Stimulated activated CD8-positive, alpha-beta memory T cell treated with anti-CD3 and anti-CD28 coated beads, Interleukin-15, amount 100 ng/mL, for 4 hours (primary cell): ENCODE measurements around the gene KSR1.

Source experiments
- DNase-seq, 2 donors: peaks; one replicate each; pipeline ENCODE4 v3.0.0-alpha.2; 2020; ENCODE audit warnings: low read depth in 2 of 2

Gene KSR1

DNA sequence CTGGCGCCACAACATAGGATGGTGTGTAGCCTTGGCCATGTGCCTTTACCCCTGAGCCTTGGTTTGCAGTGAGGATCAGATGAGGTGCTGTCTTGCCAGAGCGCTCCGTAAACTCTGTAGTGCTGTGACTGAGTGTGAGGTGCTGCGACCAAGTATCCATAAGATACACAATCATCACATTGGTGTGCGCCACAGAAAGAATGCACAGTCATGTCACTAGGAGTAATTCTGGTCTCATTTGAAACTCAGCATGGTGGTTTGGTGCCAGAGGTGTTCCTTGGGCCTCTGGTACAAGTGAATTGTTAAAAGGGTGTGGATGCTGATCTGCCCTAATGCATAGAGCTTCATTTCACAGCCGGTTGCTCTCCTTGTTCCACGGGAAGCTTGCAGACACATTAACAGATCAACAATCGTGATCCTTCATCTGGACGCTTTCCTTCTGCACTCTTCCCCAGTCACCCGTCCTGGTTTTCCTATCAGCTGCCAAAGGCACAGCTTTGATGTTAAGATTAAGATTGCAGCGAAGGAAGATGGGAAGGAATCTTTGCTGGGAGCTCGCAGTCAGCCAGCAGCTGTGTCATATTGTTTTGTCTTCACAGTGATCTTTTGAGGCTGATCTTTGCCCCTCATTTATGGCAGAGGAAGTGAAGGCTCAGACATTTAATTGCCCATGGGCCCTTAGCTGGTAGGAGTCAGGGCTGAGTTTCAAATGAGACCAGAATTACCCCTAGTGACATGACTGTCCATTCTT is 79.1 kb downstream of the KSR1 start:
- no peak for DNase-seq

- DNase-seq = no peak
Observed at GRCh38 chr17:27535975-27536374, 79.7 kb downstream of the KSR1 start.

DNA sequence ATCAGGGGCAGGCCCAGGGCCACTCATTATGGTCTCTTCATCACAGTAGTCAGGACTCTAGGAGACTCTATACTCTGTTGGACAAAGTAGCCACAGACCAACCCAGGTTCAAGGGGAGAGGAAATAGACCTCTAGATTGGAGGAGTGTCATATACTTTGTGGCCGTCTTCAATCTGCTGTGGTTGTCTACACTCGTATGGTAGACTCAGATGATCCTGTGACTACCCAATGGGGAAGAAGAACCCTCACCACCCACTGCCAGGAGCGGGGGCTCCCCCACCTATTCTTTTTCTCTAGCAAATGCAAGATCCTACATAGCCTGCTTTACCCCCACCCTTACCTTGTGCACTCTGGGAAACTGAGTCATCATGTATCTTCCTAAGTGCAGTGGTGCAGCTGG is 80.5 kb downstream of the KSR1 start:
- DNase-seq = no peak

- no peak for DNase-seq
Observed at GRCh38 chr17:27538156-27538955, 82.1 kb downstream of the KSR1 start.

GRCh38 chr17:27539152-27539551 is 82.9 kb downstream of the KSR1 start:
- DNase-seq = no peak

DNA sequence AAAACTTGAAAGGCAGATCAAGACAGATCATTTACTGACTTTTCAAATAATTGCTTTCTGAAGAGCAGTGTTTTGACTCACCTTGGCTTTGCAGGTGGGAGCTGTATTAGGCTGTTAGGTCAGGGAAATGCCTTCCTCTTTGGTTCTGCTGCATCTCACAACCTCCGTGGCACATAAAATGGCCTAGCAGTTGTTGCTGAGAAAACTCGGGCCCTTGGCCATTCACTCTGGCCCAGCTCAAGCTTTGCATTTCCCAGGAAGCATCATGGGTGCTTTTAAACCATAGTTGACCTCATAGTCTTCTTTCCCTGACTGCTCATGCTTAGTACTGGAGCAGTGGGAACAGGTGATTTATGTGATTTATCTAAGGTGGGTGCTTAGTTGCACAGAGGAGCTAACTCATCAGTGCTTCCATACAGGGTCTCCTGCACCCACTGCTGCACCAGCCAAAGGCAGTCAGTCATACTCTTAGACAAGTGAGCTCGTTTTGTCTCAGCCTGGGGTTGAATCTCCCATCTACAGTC is 83.6 kb downstream of the KSR1 start:
- no peak for DNase-seq

- DNase-seq = no peak
Observed at GRCh38 chr17:27540318-27541101, 84.3 kb downstream of the KSR1 start.

DNA sequence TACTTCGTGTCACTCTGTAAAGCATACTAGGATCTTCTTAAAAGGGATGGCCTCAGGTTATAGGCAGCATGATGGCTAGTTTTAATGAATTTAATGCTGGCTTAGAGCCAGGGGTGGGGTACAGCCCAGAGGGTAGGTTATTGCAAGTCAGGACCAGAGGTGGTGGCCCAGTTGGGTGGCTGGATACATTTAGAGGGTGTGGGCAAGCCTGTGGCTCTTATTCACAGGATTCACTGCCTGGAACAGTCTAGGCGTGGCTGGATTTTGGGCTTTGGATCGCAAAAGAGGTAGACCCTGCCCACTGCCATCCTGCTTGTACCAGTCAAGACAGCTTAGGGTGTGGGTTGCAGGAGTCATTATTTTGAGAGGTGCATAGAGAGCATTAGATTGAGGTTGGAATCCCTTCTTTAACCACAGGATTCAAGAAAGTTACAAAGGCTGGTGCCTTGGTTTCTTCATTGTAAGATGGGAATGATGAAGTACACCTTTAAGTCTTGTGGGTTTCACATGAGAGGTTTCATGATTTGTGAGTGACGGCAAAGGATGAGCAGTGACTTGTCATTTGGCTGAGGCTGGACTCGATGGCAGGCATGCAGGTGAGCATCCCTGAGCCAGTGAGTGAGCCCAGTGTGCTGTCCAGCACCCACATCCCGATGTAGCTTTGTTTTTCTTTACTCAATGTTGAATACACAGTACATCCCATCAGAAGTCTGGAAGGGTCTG is 85.2 kb downstream of the KSR1 start:
- DNase-seq = no peak

- no peak for DNase-seq
Observed at GRCh38 chr17:27542841-27543463, 86.7 kb downstream of the KSR1 start.

DNA sequence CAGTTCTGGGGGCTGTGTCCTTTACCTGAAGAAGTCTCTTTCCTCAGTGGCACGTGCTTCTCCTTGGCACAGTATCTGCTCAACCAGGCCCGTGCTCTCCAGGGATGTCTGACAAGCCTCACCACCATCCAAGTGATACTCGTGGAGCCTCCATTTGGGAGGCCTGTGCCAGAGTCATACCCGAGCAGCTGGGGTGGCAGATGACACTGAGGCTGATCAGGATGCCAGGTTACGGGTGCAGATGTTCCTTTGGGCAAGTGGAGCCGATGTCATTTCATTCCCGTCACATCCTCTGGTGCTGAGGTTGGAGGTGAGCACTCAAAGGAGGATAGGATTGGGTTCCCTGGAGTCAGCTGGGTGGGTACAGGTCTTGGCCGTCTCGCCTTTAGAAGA is 87.2 kb downstream of the KSR1 start:
- DNase-seq = no peak

DNA sequence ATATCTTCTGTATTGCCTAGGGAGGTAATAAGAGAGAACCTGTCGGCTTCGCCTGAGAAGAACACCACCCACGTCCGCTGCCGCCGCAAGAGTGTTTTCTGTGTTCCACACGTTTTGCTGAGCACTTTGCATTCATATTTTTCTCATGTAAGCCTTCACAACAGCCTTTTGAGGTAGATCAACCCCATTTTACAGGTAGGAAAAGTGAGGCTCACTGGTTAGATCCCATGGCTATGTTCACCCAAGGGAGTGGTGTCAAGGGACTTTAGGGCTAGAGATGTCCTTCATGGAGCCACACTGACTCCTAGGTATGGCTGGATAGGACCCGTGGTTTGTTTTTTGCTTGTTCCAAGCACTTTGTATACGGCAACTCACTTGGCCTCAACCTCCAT is 87.7 kb downstream of the KSR1 start:
- DNase-seq = no peak

DNA sequence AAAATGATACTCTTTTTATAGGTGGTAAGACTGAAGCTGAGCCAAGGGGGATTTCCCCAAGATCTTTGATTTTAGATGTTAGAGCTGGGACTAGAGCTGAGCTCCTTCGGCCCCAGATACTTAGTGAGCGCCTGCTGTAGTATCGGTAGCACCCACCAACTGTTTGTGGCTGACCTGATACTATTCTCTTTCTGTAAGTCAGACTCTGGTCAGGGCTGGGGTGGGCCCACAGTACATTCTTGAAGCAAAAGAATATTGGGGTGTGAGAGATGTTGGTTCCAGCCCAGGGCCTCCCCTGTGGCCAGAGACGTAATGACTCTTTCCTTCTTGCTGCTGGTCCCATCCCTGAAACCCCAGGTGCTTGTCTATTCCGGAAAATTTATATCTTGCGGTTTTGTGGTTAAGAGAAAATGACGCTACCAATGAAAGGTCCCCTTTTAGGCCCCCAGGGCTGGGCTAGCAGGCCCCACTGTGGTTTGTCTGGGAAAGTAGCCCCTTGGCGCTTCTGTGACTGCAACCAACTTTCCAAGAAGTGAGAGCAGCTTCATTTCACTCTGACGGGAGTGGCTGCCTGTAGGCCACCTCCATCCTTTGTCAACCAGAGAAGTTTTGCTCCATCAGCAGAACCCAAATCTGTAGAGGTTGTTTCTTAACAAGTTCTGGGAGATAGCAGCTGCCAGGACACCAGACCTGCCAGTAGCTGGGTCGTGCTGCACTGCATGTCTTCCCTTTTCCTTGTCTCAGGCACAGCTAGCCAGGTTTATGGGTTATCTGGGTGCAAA is 88.3 kb downstream of the KSR1 start:
- peak in 1 of 2 donors; percentile 9 for DNase-seq

DNA sequence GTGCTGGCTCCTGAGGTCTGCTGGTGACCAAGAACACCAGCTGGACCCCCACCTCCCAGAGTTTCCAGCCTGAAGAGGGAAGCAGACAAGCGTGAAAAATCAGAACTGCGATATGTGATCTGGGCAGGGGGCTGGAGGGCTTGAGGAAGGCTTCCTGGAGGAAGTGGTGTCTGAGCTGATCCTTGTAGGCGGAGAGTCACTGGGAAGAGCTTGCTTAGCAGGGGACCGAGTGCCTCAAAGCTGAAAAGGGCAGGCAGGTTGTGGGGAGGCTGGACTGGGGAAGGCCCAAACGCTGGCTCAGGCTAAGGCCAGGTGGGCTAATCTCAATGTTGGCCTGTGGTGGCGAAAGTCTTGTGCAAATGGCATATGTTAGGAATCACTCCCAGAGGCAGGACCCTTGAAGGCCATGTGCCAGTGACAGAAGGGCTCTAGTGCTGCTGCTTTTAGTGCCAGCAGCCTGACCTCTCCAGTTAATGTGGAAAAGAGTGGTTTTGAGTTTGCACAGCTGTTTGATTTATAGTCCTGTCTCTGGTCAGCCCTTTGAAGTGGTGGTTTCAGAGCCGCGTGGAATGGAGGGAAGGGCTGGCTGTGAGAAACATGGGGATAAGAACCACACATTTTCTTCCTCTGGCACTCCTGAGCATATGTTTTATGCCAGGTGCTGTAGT is 89.4 kb downstream of the KSR1 start:
- DNase-seq = no peak

- DNase-seq = no peak
Observed at GRCh38 chr17:27546624-27547300, 90.5 kb downstream of the KSR1 start.

DNA sequence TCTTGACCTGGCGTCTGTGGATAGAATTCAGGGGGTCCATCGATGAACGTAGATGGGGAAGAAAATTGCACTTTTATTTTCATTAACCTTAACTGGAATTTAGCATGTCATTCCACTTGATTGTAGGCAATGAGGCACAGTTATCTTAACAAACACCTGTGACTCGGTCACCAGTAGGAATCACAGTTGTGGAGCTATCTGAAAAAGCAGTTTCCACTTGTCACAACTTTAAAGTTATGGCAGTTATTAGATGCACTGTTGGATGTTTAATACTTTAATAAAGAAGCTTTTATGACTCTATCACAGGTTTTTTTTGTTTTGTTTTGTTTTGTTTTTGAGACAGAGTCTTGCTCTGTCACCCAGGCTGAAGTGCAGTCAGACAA is 91.0 kb downstream of the KSR1 start:
- DNase-seq = no peak

- DNase-seq = no peak
Observed at GRCh38 chr17:27548369-27548768, 92.1 kb downstream of the KSR1 start.

DNA sequence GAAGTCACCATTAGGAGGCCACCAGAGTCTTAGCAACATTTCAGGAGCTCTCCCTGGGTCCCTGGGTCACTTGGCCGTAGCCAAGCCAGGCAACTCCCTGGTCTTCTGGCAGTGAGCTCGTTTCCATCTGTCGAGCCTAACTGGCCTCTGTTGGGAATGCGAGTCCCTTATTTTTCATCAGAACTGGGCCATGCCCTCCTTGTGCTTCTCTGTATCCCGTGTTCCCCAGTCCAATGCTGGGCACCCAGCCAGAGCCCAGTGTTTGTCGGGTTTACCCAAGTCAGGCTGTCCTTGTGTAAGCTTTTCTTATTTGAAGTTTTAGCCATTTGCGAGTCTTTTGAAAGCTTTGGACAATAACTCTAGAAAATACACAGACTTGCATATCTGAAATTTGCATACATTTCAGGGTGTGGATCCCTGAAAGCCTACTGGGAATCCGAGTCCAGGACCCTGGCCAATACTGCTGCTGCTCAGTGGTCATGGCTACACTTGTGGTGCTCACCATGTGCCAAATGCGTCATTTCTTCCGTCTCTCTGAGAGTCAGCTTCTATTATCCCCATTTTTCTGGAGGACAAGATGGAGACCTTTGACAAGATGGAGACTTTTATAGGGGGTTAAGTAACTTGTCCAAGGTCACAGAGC is 93.1 kb downstream of the KSR1 start:
- no peak for DNase-seq

DNA sequence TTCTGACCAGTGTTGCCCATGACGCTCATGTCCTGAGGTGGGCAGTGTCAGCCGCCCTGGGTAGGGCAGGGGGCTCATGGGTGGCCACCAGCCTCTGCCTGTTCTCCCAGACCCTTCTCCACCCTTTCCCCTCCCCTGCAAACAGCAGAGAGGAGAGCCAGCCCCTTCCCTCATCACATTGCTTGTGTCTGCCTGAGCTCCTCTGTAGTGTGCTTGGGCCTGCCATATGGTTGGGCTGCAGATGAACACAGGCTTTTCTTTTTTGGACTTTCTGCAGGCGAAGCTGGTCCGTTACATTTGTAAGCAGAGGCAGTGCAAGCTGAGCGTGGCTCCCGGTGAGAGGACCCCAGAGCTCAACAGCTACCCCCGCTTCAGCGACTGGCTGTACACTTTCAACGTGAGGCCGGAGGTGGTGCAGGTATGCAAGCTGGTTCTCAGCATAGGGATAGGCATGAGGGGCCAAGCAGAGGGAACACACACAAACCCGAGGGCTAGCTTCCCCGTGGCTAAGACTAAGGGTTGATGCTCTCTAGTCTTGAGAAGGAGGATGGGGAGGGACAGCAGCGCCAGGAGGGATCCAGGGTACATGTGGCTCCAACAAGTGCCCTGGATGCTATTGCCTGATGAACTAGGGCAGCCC is 94.2 kb downstream of the KSR1 start:
- DNase-seq = no peak
